Gastrocnemius medialis (tissue), 4 donors: ENCODE data around the gene ANHX. TPM values are rescaled to one million over a fixed set of nuclear protein-coding genes. Genes with fewer than 3 reads are reported as not detected.

Experiments
- ATAC-seq, 2 donors: fragments of 150-250 bp; one replicate each; pipeline ENCODE4 v1.9.1; 2016
- DNase-seq, 2 donors: peaks; one replicate each; pipeline ENCODE4 v3.0.0-alpha.2; 2019
- H3K27ac ChIP-seq, 4 donors: fragments of 200-600 bp; sonication (generic); 1 replicate in 1 of 4; 2 replicates in 3 of 4; pipeline ENCODE4 v1.5.1; 2016 to 2018; ENCODE audit warnings: mild to moderate bottlenecking in 2 of 4, moderate library complexity in 1 of 4
- H3K27me3 ChIP-seq, 3 donors: fragments of 200-600 bp; sonication (generic) in 2 of 3; 1 replicate in 1 of 3; 2 replicates in 2 of 3; pipeline versions ENCODE4 v1.5.1 to v1.6.0; 2016 to 2019; ENCODE audit warnings: mild to moderate bottlenecking in 1 of 3, moderate library complexity in 1 of 3
- H3K36me3 ChIP-seq, 2 donors: fragments of 200-600 bp; sonication (generic) in 1 of 2; one replicate each; pipeline ENCODE4 v1.5.1; 2017 to 2018
- H3K4me1 ChIP-seq, 2 donors: fragments of 200-600 bp; sonication (generic) in 1 of 2; one replicate each; pipeline ENCODE4 v1.5.1; 2016 to 2017; ENCODE audit warnings: mild to moderate bottlenecking in 2 of 2
- H3K4me3 ChIP-seq, 4 donors: fragments of 200-600 bp; sonication (generic) in 3 of 4; 1 replicate in 1 of 4; 2 replicates in 3 of 4; pipeline ENCODE4 v1.5.1; 2016 to 2019; ENCODE audit warnings: mild to moderate bottlenecking in 2 of 4
- H3K9me3 ChIP-seq, 3 donors: fragments of 200-600 bp; sonication (generic) in 2 of 3; 1 replicate in 1 of 3; 2 replicates in 2 of 3; pipeline ENCODE4 v1.5.1; 2016 to 2019
- CTCF ChIP-seq, 5 experiments: fragments of 450-650 bp in 3 of 5; fragments of 200-600 bp in 2 of 5; sonication (generic) in 2 of 5; IDR thresholded peaks in 4 of 5; conservative IDR thresholded peaks in 1 of 5; 1 replicate in 4 of 5; 2 replicates in 1 of 5; pipeline ENCODE4 v1.5.1; 2016 to 2019; ENCODE audit warnings: antibody characterized with exemption in 5 of 5, mild to moderate bottlenecking in 3 of 5, moderate library complexity in 3 of 5
- POLR2A ChIP-seq, 2 donors: fragments of 450-650 bp; IDR thresholded peaks; one replicate each; pipeline ENCODE4 v1.6.1; 2017; ENCODE audit warnings: antibody characterized with exemption in 2 of 2, mild to moderate bottlenecking in 2 of 2, moderate library complexity in 2 of 2
- in situ Hi-C, 4 donors: fragments of 200-750 bp; cut with MboI; loops; one replicate each; pipeline versions ENCODE4 v1.15.0 to v1.8.0; 2017; ENCODE audit warnings: low sequenced_read_pairs in 4 of 4
- intact Hi-C: fragments of 100-400 bp; cut with DNase I; formaldehyde crosslinking; loops from one replicate; pipeline ENCODE4 v1.15.1; 2023; ENCODE audit warnings: low total_unique reads
- total RNA-seq, 4 donors: library from RNA; depleted of rRNA; stranded (reverse); fragments of >200 nt; gene quantifications; one replicate each; pipeline versions ENCODE4 v1.1.0 to v1.2.3, GENCODE V29; 2016

Gene ANHX
- total RNA-seq, 4 donors from 2014 or later = not detected

DNA sequence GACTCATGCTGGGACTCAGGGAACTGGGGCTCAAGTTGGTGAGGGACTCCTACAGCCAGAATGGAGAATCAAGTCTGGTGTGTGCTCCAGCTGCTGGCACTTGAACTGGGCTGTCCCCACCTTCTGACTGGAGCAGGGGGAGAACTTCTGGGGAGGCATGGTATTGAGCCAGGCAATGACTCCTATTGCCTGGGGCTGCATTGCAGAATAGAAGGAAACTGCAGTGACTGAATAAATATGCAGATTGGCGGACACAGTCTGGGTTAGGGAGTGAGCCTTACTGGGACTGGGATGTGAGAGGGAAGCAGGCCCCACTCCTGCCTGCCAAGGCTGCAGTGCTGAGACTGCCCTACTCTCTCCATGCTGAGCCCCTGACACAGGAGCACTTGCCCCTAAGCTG is 63.2 kb downstream of the ANHX start:
- Histone ChIP-seq H3K27ac (no peak overlapping the region), H3K36me3 (no peaks in the 10 kb centered on the region), H3K4me3 (no peak overlapping the region), H3K9me3 (peaks cover 0 to 6% (median 2%) of the 10 kb centered on the region in 3 donors), H3K27me3 (no peaks in the 10 kb centered on the region), H3K4me1 (no peaks in the 10 kb centered on the region)
- TF ChIP-seq POLR2A (IDR thresholded peaks at IDR 0.05) (no peak), CTCF (IDR thresholded peaks at IDR 0.05 in 4 of 5, conservative IDR thresholded peaks at IDR 0.05 in 1 of 5) (no peak)
- ATAC-seq = no peak
- DNase-seq = no peak
- intact Hi-C loops = no loop called here
- in situ Hi-C loops = no loop called here

Other genes starting within 250 kb of the ANHX start
- 10 to 100 TPM in 1 of 4 donors, 1 to 10 TPM in 3; 1.2 to 12.3 (median 2.6) TPM for gene ZNF26, start 249.5 kb downstream of the ANHX start, total RNA-seq
- gene ZNF84, start 198.4 kb downstream of the ANHX start, total RNA-seq = 10 to 100 TPM in 2 of 4 donors, 1 to 10 TPM in 2; 5.3 to 20.9 (median 13.5) TPM
- 10 to 100 TPM in 2 of 4 donors, 1 to 10 TPM in 2; 5.4 to 14.5 (median 9.0) TPM for gene ZNF140, start 155.0 kb downstream of the ANHX start, total RNA-seq
- gene ZNF891, start 105.6 kb downstream of the ANHX start, total RNA-seq = 1 to 10 TPM in 1 of 4 donors, under 1 TPM in 3; 0.19 to 1.5 (median 0.51) TPM
- gene ZNF10, start 105.2 kb downstream of the ANHX start, total RNA-seq = 1 to 10 TPM; 3.0 to 8.3 (median 4.3) TPM
- 1 to 10 TPM; 3.8 to 8.9 (median 4.3) TPM for gene ZNF268, start 54.4 kb downstream of the ANHX start, total RNA-seq